Transverse colon (tissue), 4 donors: Measurements from ENCODE around the gene SPEM2. TPM values are rescaled to one million over a fixed set of nuclear protein-coding genes. Genes with fewer than 3 reads are reported as not detected.
A peak's percentile ranks its signal among the peaks of the same experiment; 100 is the strongest.

Experiments used
- DNase-seq: peaks from one replicate; pipeline ENCODE4 v3.0.0-alpha.2; 2019
- H3K27ac ChIP-seq, 4 donors: fragments of 200-600 bp; sonication (generic); 2 replicates each; pipeline ENCODE4 v1.5.1; 2016 to 2018; ENCODE audit warnings: inconsistent platforms in 4 of 4
- H3K27me3 ChIP-seq: fragments of 200-600 bp; sonication (generic); 2 replicates; pipeline ENCODE4 v1.5.1; 2017; ENCODE audit warnings: inconsistent platforms
- H3K36me3 ChIP-seq, 4 donors: fragments of 200-600 bp; sonication (generic); 2 replicates each; pipeline ENCODE4 v1.5.1; 2017 to 2019; ENCODE audit warnings: inconsistent platforms in 4 of 4
- H3K4me1 ChIP-seq, 4 donors: fragments of 200-600 bp; sonication (generic); 2 replicates each; pipeline ENCODE4 v1.5.1; 2017 to 2020; ENCODE audit warnings: inconsistent platforms in 4 of 4
- H3K4me3 ChIP-seq, 4 donors: fragments of 200-600 bp; sonication (generic); 1 replicate in 1 of 4; 2 replicates in 3 of 4; pipeline versions ENCODE4 v1.5.1 to v1.6.1; 2017 to 2019; ENCODE audit warnings: inconsistent platforms in 4 of 4
- H3K9me3 ChIP-seq, 2 donors: fragments of 200-600 bp; sonication (generic); 2 replicates each; pipeline ENCODE4 v1.5.1; 2017 to 2019; ENCODE audit warnings: inconsistent platforms in 2 of 2
- EP300 ChIP-seq: sonication (generic); formaldehyde crosslinking; IDR thresholded peaks from one replicate; pipeline ENCODE4 v1.6.1; 2017; ENCODE audit warnings: antibody characterized with exemption, low read depth
- POLR2A ChIP-seq: fragments of 450-650 bp; IDR thresholded peaks from one replicate; pipeline ENCODE4 v1.6.1; 2016; ENCODE audit warnings: antibody characterized with exemption, mild to moderate bottlenecking, moderate library complexity
- POLR2AphosphoS5 ChIP-seq, 3 donors: sonication (generic); formaldehyde crosslinking; IDR thresholded peaks; one replicate each; pipeline ENCODE4 v1.6.1; 2016; ENCODE audit warnings: antibody characterized with exemption in 3 of 3
- WGBS, 2 donors: methylation state at CpG; one replicate each; pipeline ENCODE4 v1.1.5; 2018; ENCODE audit warnings: low coverage in 1 of 2; 5-methylcytosine and 5-hydroxymethylcytosine counted together
- in situ Hi-C, 4 donors: fragments of 200-750 bp; cut with MboI; loops; one replicate each; pipeline versions ENCODE4 v1.15.0 to v1.15.1; 2017; ENCODE audit warnings: low sequenced_read_pairs in 3 of 4, low pct_ligation_motif_present in 1 of 4, low pct_unique_long_range_greater_than_20kb in 1 of 4
- intact Hi-C: fragments of 100-400 bp; cut with DNase I; formaldehyde crosslinking; loops from one replicate; pipeline ENCODE4 v1.15.1; 2023; ENCODE audit warnings: low total_unique reads
- total RNA-seq, 4 donors: library from RNA; depleted of rRNA; stranded (reverse); fragments of >200 nt; gene quantifications; one replicate each; pipeline ENCODE4 v1.1.0, GENCODE V29; 2016
- TF ChIP-seq, protein P1 (sequence below), 5 experiments: fragments of 200-600 bp in 3 of 5; fragments of 450-650 bp in 2 of 5; sonication (generic) in 3 of 5; IDR thresholded peaks; 1 replicate in 2 of 5; 2 replicates in 3 of 5; pipeline ENCODE4 v1.5.1; 2016 to 2017; ENCODE audit warnings: antibody characterized with exemption in 5 of 5, inconsistent platforms in 3 of 5, mild to moderate bottlenecking in 2 of 5, moderate library complexity in 1 of 5

SPEM2 gene
- total RNA-seq, 4 donors from 2014 or later, result not detected

DNA sequence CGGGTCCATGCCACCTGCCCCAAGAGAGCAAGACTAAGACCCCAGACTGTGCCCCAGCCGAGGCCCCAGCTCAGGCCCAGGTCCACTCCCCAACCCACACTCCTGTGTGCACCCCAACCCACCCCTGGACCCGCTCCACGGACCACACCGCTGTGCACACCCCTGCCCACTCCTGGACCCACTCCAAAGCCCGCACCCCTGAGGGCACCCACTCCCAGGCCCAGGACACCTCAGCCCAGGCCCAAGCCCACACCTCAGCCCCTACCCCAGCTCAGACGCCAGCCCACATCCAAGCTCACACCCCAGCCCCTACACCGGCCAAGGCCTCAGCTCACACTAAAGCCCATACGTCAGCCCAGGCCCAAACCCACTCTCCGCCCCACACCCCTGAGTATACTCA is 4.3 kb downstream of the SPEM2 start:
- Histone ChIP-seq H3K36me3 (no peaks in the 10 kb centered on the region), H3K27ac (no peak overlapping the region), H3K4me3 (no peak overlapping the region), H3K27me3 (no peaks in the 10 kb centered on the region), H3K9me3 (no peaks in the 10 kb centered on the region), H3K4me1 (peaks cover 0 to under 1% (median 0%) of the 10 kb centered on the region in 4 donors)
- WGBS, 2 donors, result 80 to 93% methylated on average over 1 to 10 of the region's 10 CpGs
- intact Hi-C loops (no loop called here), in situ Hi-C loops (loop anchor here in 2 of 4 donors (10.0 kb wide), 2 partner anchors 65 to 75 kb away; partner anchors contain the start of genes KCTD11 (in 1 of the 2) and TMEM95 (in 1 of the 2))
- no peak for DNase-seq
- no peak for TF ChIP-seq EP300
- no peak for TF ChIP-seq POLR2AphosphoS5 (IDR thresholded peaks at IDR 0.05)
- no peak for TF ChIP-seq POLR2A
- TF ChIP-seq, protein P1, sequence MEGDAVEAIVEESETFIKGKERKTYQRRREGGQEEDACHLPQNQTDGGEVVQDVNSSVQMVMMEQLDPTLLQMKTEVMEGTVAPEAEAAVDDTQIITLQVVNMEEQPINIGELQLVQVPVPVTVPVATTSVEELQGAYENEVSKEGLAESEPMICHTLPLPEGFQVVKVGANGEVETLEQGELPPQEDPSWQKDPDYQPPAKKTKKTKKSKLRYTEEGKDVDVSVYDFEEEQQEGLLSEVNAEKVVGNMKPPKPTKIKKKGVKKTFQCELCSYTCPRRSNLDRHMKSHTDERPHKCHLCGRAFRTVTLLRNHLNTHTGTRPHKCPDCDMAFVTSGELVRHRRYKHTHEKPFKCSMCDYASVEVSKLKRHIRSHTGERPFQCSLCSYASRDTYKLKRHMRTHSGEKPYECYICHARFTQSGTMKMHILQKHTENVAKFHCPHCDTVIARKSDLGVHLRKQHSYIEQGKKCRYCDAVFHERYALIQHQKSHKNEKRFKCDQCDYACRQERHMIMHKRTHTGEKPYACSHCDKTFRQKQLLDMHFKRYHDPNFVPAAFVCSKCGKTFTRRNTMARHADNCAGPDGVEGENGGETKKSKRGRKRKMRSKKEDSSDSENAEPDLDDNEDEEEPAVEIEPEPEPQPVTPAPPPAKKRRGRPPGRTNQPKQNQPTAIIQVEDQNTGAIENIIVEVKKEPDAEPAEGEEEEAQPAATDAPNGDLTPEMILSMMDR (IDR thresholded peaks at IDR 0.05), result no peak

- peaks cover 3 to 12% (median 8%) of the 10 kb centered on the region in 4 donors for H3K4me1 ChIP-seq
- TF ChIP-seq POLR2AphosphoS5 (IDR thresholded peaks at IDR 0.05) (no peak), EP300 (no peak), POLR2A (no peak)
- TF ChIP-seq, protein P1 (IDR thresholded peaks at IDR 0.05), result no peak
- no peak overlapping the region for H3K27ac ChIP-seq
- no peak for DNase-seq
- H3K27me3 ChIP-seq, result no peaks in the 10 kb centered on the region
- WGBS, 2 donors, result 85 to 100% methylated on average over 1 of the region's 1 CpG
- H3K4me3 ChIP-seq, result no peak overlapping the region
- no peaks in the 10 kb centered on the region for H3K36me3 ChIP-seq
- no peaks in the 10 kb centered on the region for H3K9me3 ChIP-seq
- in situ Hi-C loops (loop anchor here in 2 of 4 donors (10.0 kb wide), 2 partner anchors 66 to 76 kb away; partner anchors contain the start of genes KCTD11 (in 1 of the 2) and TMEM95 (in 1 of the 2)), intact Hi-C loops (no loop called here)
These were observed 5.8 kb downstream of the SPEM2 start for GRCh38 chr17:7431231-7431630.

DNA sequence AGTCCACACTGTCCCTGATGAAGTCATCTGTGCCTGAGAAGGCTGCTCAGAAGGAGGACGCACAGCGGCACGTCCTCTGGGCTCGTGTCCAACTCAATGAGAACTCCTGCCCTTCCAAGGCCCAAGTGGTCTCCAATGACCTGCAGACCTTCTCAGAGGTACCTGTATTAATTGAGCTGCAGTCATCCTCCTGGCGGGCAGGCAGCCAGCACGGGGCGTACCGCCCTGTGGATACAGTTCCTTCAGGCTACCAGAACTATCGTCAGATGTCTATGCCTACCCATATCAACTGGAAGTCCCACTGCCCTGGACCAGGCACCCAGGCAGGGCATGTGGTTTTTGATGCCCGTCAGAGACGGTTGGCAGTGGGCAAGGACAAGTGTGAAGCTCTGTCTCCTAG is 6.9 kb downstream of the SPEM2 start:
- WGBS, 2 donors, result 94% methylated on average over 11 of the region's 11 CpGs; no CpG with 5 or more reads in 1 of the 2 donors
- intact Hi-C loops, result no loop called here
- in situ Hi-C loops, result loop anchor here in 2 of 4 donors (10.0 kb wide), 2 partner anchors 67 to 77 kb away; partner anchors contain the start of genes KCTD11 (in 1 of the 2) and TMEM95 (in 1 of the 2)
- no peak for DNase-seq
- Histone ChIP-seq H3K9me3 (no peaks in the 10 kb centered on the region), H3K27ac (no peak overlapping the region), H3K36me3 (no peaks in the 10 kb centered on the region), H3K4me3 (no peak overlapping the region), H3K27me3 (no peaks in the 10 kb centered on the region), H3K4me1 (peaks cover 11 to 22% (median 19%) of the 10 kb centered on the region in 4 donors)
- no peak for TF ChIP-seq EP300
- no peak for TF ChIP-seq POLR2A
- TF ChIP-seq POLR2AphosphoS5 (IDR thresholded peaks at IDR 0.05), result no peak
- TF ChIP-seq, protein P1 (IDR thresholded peaks at IDR 0.05), result no peak

DNA sequence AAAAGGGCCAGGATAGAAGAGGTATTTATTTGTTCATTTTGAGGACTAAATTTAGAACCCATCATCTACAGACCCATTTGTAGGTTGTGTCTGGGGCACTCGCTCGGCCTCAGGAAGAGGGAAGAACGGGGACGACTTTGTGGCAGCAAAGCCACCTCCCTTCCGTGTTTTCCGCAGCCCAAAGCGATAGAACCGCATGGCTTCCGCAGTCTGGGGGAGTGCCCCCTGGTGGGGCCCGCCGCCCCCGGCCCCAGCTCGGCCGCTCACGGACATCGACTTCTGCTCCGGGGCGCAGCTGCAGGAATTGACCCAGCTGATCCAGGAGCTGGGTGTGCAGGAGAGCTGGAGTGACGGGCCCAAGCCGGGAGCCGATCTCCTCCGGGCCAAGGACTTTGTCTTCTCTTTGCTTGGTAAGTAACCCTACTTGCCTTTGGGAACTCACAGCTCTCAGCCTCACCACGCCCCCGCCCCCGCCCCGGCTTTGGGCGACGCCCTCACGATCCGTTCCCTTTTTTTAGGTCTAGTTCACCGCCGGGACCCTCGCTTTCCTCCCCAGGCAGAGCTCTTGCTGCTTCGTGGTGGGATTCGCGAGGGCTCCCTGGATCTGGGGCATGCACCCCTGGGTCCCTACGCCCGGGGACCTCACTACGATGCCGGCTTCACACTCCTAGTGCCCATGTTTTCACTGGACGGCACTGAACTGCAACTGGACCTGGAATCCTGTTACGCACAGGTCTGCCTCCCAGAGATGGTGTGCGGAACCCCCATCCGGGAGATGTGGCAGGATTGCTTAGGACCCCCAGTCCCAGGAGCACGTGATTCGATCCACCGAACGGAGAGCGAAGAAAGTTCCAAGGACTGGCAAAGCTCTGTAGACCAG is 10.5 kb downstream of the SPEM2 start:
- Histone ChIP-seq H3K27ac (peak overlapping the region; percentile 82 to 90 (median 87)), H3K4me1 (peaks cover 26 to 51% (median 42%) of the 10 kb centered on the region in 4 donors), H3K4me3 (peak overlapping the region; percentile 33 to 79 (median 53)), H3K36me3 (no peaks in the 10 kb centered on the region), H3K27me3 (peaks cover 32% of the 10 kb centered on the region), H3K9me3 (no peaks in the 10 kb centered on the region)
- 7% methylated on average over 48 of the region's 49 CpGs; no CpG with 5 or more reads in 1 of the 2 donors for WGBS, 2 donors
- intact Hi-C loops, result no loop called here
- TF ChIP-seq EP300 (no peak), POLR2AphosphoS5 (IDR thresholded peaks at IDR 0.05) (peak in 1 of 3 donors; percentile 14), POLR2A (peak; percentile 43)
- TF ChIP-seq, protein P1 (IDR thresholded peaks at IDR 0.05), result peak in 3 of 5 experiments; percentile 24 to 25 (median 24)
- in situ Hi-C loops, result loop anchor here in 2 of 4 donors (10.0 kb wide), 2 partner anchors 71 to 81 kb away; partner anchors contain the start of genes KCTD11 (in 1 of the 2) and TMEM95 (in 1 of the 2)
- peak; percentile 69 for DNase-seq
